Sigmoid colon (tissue), 4 donors: Measurements from ENCODE around the gene TAL2.

Experiments
- CTCF ChIP-seq, 4 experiments: fragments of 450-650 bp in 3 of 4; fragments of 200-600 bp in 1 of 4; IDR thresholded peaks; one replicate each; pipeline ENCODE4 v1.5.1; 2016 to 2019; ENCODE audit warnings: antibody characterized with exemption in 4 of 4, mild to moderate bottlenecking in 3 of 4, moderate library complexity in 2 of 4
- EP300 ChIP-seq, 4 donors: sonication (generic); formaldehyde crosslinking; IDR thresholded peaks; one replicate each; pipeline ENCODE4 v1.6.1; 2017; ENCODE audit warnings: antibody characterized with exemption in 4 of 4
- POLR2A ChIP-seq, 2 donors: fragments of 450-650 bp; IDR thresholded peaks; one replicate each; pipeline ENCODE4 v1.6.1; 2016; ENCODE audit warnings: antibody characterized with exemption in 2 of 2, mild to moderate bottlenecking in 2 of 2, moderate library complexity in 2 of 2

DNA sequence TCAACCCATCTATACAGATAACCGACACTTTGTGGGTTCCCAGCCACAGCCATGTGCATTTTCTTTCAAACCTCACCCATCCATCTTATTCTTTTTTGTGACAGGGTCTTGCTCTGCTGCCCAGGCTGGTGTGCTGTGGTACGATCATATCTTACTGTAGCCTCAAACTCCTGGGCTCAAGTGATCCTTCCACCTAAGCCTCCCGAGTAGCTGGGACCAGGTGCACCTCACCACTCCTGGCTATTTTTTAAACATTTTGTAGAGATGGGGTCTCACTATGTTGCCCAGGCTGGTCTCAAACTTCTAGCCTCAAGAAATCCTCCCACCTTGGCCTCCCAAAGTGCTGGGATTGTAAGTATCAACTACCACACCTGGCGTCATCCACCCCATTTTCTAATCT is 24.7 kb downstream of the TAL2 start:
- TF ChIP-seq CTCF (IDR thresholded peaks at IDR 0.05): no peak
- no peak for TF ChIP-seq POLR2A (IDR thresholded peaks at IDR 0.05)
- TF ChIP-seq EP300 (IDR thresholded peaks at IDR 0.05): no peak
